Vagina (tissue), 2 donors: ENCODE results near the gene PSMB10. TPM values are rescaled to one million over a fixed set of nuclear protein-coding genes. Genes with fewer than 3 reads are reported as not detected.

Source experiments
- DNase-seq, 2 donors: peaks; one replicate each; pipeline ENCODE4 v3.0.0-alpha.2; 2017; ENCODE audit errors: extremely low spot score in 2 of 2
- H3K27ac ChIP-seq: fragments of 200-600 bp; sonication (generic); one replicate; pipeline ENCODE4 v1.5.1; 2019
- H3K27me3 ChIP-seq: fragments of 200-600 bp; sonication (generic); one replicate; pipeline ENCODE4 v1.5.1; 2019
- H3K36me3 ChIP-seq, 2 donors: fragments of 200-600 bp; sonication (generic); one replicate each; pipeline ENCODE4 v1.5.1; 2017 to 2019
- H3K4me1 ChIP-seq: fragments of 200-600 bp; sonication (generic); one replicate; pipeline ENCODE4 v1.5.1; 2019
- H3K4me3 ChIP-seq, 2 donors: fragments of 200-600 bp; sonication (generic); 1 replicate in 1 of 2; 2 replicates in 1 of 2; pipeline ENCODE4 v1.5.1; 2016 to 2019
- H3K9me3 ChIP-seq: fragments of 200-600 bp; sonication (generic); one replicate; pipeline ENCODE4 v1.5.1; 2019
- CTCF ChIP-seq, 3 experiments: fragments of 450-650 bp in 2 of 3; fragments of 200-600 bp in 1 of 3; sonication (generic) in 1 of 3; IDR thresholded peaks; one replicate each; pipeline ENCODE4 v1.5.1; 2017 to 2019; ENCODE audit warnings: antibody characterized with exemption in 3 of 3, mild to moderate bottlenecking in 2 of 3, moderate library complexity in 2 of 3
- POLR2A ChIP-seq, 2 donors: fragments of 450-650 bp; IDR thresholded peaks; one replicate each; pipeline ENCODE4 v1.6.1; 2017; ENCODE audit warnings: antibody characterized with exemption in 2 of 2, mild to moderate bottlenecking in 2 of 2, moderate library complexity in 2 of 2
- POLR2AphosphoS5 ChIP-seq, 2 donors: sonication (generic); formaldehyde crosslinking; IDR thresholded peaks; one replicate each; pipeline ENCODE4 v1.9.0; 2017; ENCODE audit warnings: antibody characterized with exemption in 2 of 2, mild to moderate bottlenecking in 2 of 2, low read depth in 1 of 2; ENCODE audit not compliant: insufficient read depth in 1 of 2
- intact Hi-C: fragments of 100-400 bp; cut with DNase I; formaldehyde crosslinking; loops from one replicate; pipeline ENCODE4 v1.15.1; 2023
- total RNA-seq: library from RNA; depleted of rRNA; stranded (reverse); fragments of >200 nt; gene quantifications from one replicate; pipeline ENCODE4 v1.2.3, GENCODE V29; 2016

The PSMB10 gene
- total RNA-seq, 1 donor from 2014 or later, result 45.2 TPM

- Histone ChIP-seq H3K36me3 (peaks cover 0 to 51% of the 10 kb centered on the region in 2 donors), H3K4me1 (peaks cover 43% of the 10 kb centered on the region), H3K27ac (peak overlapping the region; percentile 84), H3K9me3 (no peaks in the 10 kb centered on the region), H3K4me3 (no peak overlapping the region), H3K27me3 (no peaks in the 10 kb centered on the region)
- intact Hi-C loops, result no loop called here
- TF ChIP-seq POLR2A (IDR thresholded peaks at IDR 0.05) (no peak), CTCF (IDR thresholded peaks at IDR 0.05) (no peak), POLR2AphosphoS5 (IDR thresholded peaks at IDR 0.05; ENCODE audit: insufficient read depth in 1 of 2, low read depth in 1 of 2) (no peak)
- DNase-seq, result no peak
These were observed 8.2 kb upstream of the PSMB10 start for GRCh38 chr16:67944690-67945391.

- DNase-seq, result no peak
- no peaks in the 10 kb centered on the region for H3K27me3 ChIP-seq
- no peaks in the 10 kb centered on the region for H3K9me3 ChIP-seq
- peak within 1 kb of the TSS in 1 of 2 donors; percentile 17 for H3K4me3 ChIP-seq
- TF ChIP-seq POLR2AphosphoS5 (IDR thresholded peaks at IDR 0.05; ENCODE audit: insufficient read depth in 1 of 2, low read depth in 1 of 2) (peak in 1 of 2 donors; percentile 72), POLR2A (IDR thresholded peaks at IDR 0.05) (no peak)
- peaks cover 48% of the 10 kb centered on the region for H3K4me1 ChIP-seq
- H3K36me3 ChIP-seq, result peaks cover 0 to 45% of the 10 kb centered on the region in 2 donors
- H3K27ac ChIP-seq, result peak within 1 kb of the TSS; percentile 84
- intact Hi-C loops, result no loop called here
These were observed 7.2 kb upstream of the PSMB10 start, which contains the start of gene LCAT for GRCh38 chr16:67943619-67944504. Gene LCAT (minus strand): TSS chr16:67944120. CDS start chr16:67944101, 19 bp downstream.

GRCh38 chr16:67943256-67943618 is 6.6 kb upstream of the PSMB10 start:
- Histone ChIP-seq H3K4me1 (peaks cover 48% of the 10 kb centered on the region), H3K4me3 (no peak overlapping the region), H3K27ac (peak overlapping the region; percentile 84), H3K36me3 (peaks cover 0 to 39% of the 10 kb centered on the region in 2 donors), H3K9me3 (no peaks in the 10 kb centered on the region), H3K27me3 (no peaks in the 10 kb centered on the region)
- intact Hi-C loops, result no loop called here
- TF ChIP-seq CTCF (IDR thresholded peaks at IDR 0.05), result no peak
- no peak for TF ChIP-seq POLR2A (IDR thresholded peaks at IDR 0.05)
- no peak for TF ChIP-seq POLR2AphosphoS5 (IDR thresholded peaks at IDR 0.05; ENCODE audit: insufficient read depth in 1 of 2, low read depth in 1 of 2)
- DNase-seq, result no peak

GRCh38 chr16:67942510-67943255 is 6.0 kb upstream of the PSMB10 start:
- Histone ChIP-seq H3K4me3 (no peak overlapping the region), H3K9me3 (no peaks in the 10 kb centered on the region), H3K27me3 (no peaks in the 10 kb centered on the region), H3K36me3 (peaks cover 0 to 34% of the 10 kb centered on the region in 2 donors), H3K4me1 (peaks cover 51% of the 10 kb centered on the region), H3K27ac (peak overlapping the region; percentile 84)
- TF ChIP-seq CTCF (IDR thresholded peaks at IDR 0.05) (no peak), POLR2AphosphoS5 (IDR thresholded peaks at IDR 0.05; ENCODE audit: insufficient read depth in 1 of 2, low read depth in 1 of 2) (peak in 1 of 2 donors; percentile 44), POLR2A (IDR thresholded peaks at IDR 0.05) (no peak)
- intact Hi-C loops, result no loop called here
- no peak for DNase-seq

- intact Hi-C loops, result no loop called here
- Histone ChIP-seq H3K4me1 (peaks cover 57% of the 10 kb centered on the region), H3K36me3 (peaks cover 0 to 29% of the 10 kb centered on the region in 2 donors), H3K4me3 (no peak overlapping the region), H3K9me3 (no peaks in the 10 kb centered on the region), H3K27me3 (no peaks in the 10 kb centered on the region), H3K27ac (peak overlapping the region; percentile 10)
- no peak for DNase-seq
- no peak for TF ChIP-seq POLR2A (IDR thresholded peaks at IDR 0.05)
- TF ChIP-seq CTCF (IDR thresholded peaks at IDR 0.05), result peak in 1 of 3 experiments; percentile 36
- TF ChIP-seq POLR2AphosphoS5 (IDR thresholded peaks at IDR 0.05; ENCODE audit: insufficient read depth in 1 of 2, low read depth in 1 of 2), result no peak
These were observed 5.5 kb upstream of the PSMB10 start for GRCh38 chr16:67942200-67942509.
